HUES48 (cell line): ENCODE data around the gene SGIP1.

ENCODE experiments used
- H3K27ac ChIP-seq: one replicate; pipeline ENCODE4 v1.7.0; 2013; ENCODE audit warnings: low read depth, low read length, inconsistent platforms
- H3K27me3 ChIP-seq: 2 replicates; pipeline ENCODE4 v1.6.1; 2013; ENCODE audit warnings: mild to moderate bottlenecking, low read length; ENCODE audit not compliant: control insufficient read depth, insufficient read depth
- H3K36me3 ChIP-seq: 2 replicates; pipeline ENCODE4 v1.6.1; 2013; ENCODE audit warnings: low read length; ENCODE audit not compliant: control insufficient read depth, insufficient read depth
- H3K4me1 ChIP-seq: 2 replicates; pipeline ENCODE4 v1.6.1; 2013; ENCODE audit warnings: mild to moderate bottlenecking, low read length; ENCODE audit not compliant: control insufficient read depth, insufficient read depth
- H3K4me3 ChIP-seq: 2 replicates; pipeline ENCODE4 v1.5.1; 2013; ENCODE audit warnings: mild to moderate bottlenecking, low read depth, low read length
- H3K9ac ChIP-seq: 2 replicates; pipeline ENCODE4 v1.6.1; 2013; ENCODE audit warnings: mild to moderate bottlenecking, low read depth, low read length, moderate library complexity
- H3K9me3 ChIP-seq: 2 replicates; pipeline ENCODE4 v1.6.1; 2013; ENCODE audit warnings: low read length; ENCODE audit not compliant: control insufficient read depth, insufficient read depth

Gene SGIP1

DNA sequence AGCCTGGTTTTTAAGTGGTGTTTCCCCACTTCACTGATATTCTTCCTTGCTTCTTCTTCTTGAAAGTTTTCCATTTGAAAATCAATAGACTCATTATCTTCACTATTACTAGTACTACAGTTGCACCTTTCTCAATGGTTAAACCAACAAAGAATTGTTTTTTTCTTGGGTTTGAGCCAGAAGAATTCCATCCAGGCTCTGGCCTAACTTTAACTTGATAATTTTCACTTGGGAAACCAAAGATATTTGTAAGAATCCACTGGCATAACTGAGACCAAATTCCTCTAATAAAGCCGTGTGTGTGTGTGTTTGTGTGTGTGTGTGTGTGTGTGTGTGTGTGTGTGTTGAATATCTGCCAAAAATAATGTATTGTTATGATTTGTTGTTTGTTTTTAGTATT lies 103.2 kb downstream of the SGIP1 start:
- H3K4me3 ChIP-seq = no peak overlapping the region
- no peak overlapping the region for H3K27ac ChIP-seq
- H3K9ac ChIP-seq = no peak overlapping the region
- H3K27me3 ChIP-seq = no peaks in the 10 kb centered on the region
- H3K9me3 ChIP-seq = no peaks in the 10 kb centered on the region
- peaks cover 9% of the 10 kb centered on the region for H3K4me1 ChIP-seq
- H3K36me3 ChIP-seq = no peaks in the 10 kb centered on the region

DNA sequence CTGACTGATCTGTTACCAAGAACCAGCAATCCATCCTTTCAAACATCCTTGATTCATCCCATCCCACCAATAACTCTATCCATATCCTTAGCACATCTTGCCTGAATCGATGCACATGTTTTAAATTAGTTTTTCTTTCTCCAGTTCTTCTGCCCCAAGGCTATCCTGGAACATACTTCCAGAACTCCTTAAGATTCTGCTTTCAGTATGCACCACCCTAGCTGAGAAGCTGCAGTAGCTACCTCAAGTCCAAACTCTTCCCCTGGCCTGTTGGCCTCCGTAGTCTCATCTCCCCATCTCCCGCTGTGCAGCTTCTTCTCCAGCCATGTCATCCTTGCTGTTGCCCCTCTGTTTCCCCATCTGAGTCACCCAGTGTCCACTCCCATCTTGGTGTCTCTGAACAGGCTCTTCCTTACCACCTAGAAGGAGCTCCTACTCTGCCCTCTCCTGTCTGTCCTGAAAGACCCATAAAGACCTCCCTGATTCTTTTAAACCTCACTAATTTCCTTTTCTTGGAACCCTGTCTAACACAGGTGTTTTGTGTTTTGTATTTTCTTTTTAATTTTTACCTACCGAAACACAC lies 108.0 kb downstream of the SGIP1 start:
- H3K36me3 ChIP-seq = no peaks in the 10 kb centered on the region
- H3K4me3 ChIP-seq = no peak overlapping the region
- peaks cover 12% of the 10 kb centered on the region for H3K4me1 ChIP-seq
- no peak overlapping the region for H3K9ac ChIP-seq
- H3K9me3 ChIP-seq = no peaks in the 10 kb centered on the region
- H3K27me3 ChIP-seq = no peaks in the 10 kb centered on the region
- no peak overlapping the region for H3K27ac ChIP-seq

DNA sequence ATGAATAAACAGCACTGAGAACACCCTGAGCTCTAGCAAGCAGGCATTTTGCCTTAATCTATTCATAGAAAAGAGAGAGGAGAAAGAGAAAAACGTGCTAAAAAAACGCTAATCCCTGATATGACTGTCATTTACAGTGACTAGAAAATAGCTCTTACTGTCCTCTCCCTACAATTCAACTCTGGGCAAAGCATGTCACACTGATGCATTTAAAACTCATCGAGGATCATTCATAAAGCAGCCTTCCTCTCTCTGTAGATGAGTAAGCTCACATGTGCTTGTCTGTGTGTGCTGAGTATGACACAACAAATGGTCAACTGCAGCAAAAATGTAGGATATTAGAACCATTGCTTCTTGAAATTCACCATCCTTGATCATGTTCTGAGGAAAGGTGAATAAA lies 109.0 kb downstream of the SGIP1 start:
- H3K27me3 ChIP-seq = no peaks in the 10 kb centered on the region
- peaks cover 7% of the 10 kb centered on the region; the same call in 1 of the 2 replicates for H3K4me1 ChIP-seq
- H3K9ac ChIP-seq = no peak overlapping the region
- no peaks in the 10 kb centered on the region for H3K36me3 ChIP-seq
- H3K9me3 ChIP-seq = no peaks in the 10 kb centered on the region
- no peak overlapping the region for H3K4me3 ChIP-seq
- H3K27ac ChIP-seq = no peak overlapping the region

DNA sequence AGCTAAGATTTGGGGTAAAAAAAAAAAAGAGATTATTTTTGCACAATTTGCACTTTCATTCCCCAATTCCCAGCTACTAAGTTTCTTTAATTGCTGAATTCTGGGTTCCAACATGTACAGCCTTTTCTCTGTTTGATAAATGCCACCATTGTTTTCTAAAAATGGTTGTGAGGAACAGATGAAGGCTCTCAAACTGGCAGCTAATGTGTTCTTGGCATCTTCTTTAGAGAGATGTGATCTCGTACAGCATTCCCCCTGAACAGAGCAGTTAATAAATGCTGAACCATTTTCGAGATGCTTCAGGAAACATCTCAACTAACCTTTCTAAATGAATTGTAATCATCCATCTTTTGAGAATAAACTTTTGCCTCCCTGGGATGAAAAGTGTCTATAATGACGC lies 110.4 kb downstream of the SGIP1 start:
- no peaks in the 10 kb centered on the region for H3K36me3 ChIP-seq
- peaks cover 7% of the 10 kb centered on the region; the same call in 1 of the 2 replicates for H3K4me1 ChIP-seq

DNA sequence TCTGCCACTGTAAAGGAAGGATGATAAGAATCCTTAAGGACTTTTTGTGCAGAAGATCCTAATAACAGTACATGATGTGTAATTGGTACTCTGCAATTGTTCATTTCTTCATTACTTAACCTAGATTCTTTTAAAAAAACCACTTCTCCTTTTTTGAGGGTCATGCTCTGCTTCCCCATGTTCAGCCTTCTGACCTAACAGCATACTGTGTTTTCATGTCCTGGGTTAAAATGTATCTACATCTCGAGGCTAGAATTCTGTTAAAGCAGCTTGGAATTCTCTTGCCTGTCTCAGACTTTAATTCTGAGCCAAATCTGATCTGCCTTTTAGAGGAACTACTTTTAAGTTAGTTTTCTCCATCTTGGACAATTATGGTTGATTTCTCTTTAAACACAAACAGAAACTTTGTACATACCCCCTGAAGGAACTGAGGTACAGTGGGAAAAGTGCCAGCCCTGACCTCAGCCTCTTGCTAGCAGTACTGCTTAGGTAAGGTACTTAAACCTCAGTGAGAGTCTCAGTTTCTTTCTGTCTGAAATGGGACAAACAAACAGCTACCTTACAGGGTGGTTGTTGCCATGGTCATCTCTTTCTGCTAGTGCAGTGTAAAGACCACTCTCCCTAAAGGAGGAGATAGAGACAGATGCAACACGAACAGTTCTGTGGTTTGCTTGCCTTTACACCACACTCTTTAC lies 115.1 kb downstream of the SGIP1 start:
- no peak overlapping the region for H3K4me3 ChIP-seq
- H3K36me3 ChIP-seq = no peaks in the 10 kb centered on the region
- H3K27ac ChIP-seq = no peak overlapping the region

More for the DNA sequence above, 110.4 kb downstream of the SGIP1 start:
- Histone ChIP-seq H3K9me3 (no peaks in the 10 kb centered on the region), H3K9ac (no peak overlapping the region), H3K27ac (no peak overlapping the region), H3K4me3 (no peak overlapping the region), H3K27me3 (no peaks in the 10 kb centered on the region)

DNA sequence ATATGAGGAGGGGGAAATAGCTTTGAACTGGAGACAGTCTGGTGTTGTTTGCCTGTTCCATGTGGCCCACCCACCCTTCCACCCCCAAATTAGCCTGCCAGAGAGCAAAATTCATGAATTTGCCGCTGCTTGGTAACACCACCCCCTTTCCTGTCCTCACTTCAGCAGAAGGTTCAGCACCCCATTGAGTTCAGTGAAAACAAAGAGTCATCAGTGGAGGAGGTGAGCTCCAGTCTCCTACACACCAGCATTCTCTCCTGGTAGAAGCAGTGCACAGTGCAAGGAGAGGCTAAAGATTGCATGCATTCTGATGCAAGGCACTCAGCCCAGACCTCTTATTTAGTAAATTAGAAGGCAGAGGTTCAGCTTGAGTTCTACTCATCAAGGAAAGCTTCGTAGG lies 118.6 kb downstream of the SGIP1 start:
- Histone ChIP-seq H3K27me3 (no peaks in the 10 kb centered on the region), H3K4me1 (peaks cover 10% of the 10 kb centered on the region), H3K27ac (no peak overlapping the region), H3K9me3 (no peaks in the 10 kb centered on the region), H3K36me3 (no peaks in the 10 kb centered on the region), H3K4me3 (no peak overlapping the region), H3K9ac (no peak overlapping the region)

More for the DNA sequence above, 115.1 kb downstream of the SGIP1 start:
- no peaks in the 10 kb centered on the region for H3K27me3 ChIP-seq
- H3K9ac ChIP-seq = no peak overlapping the region
- peaks cover 10% of the 10 kb centered on the region for H3K4me1 ChIP-seq
- H3K9me3 ChIP-seq = no peaks in the 10 kb centered on the region

DNA sequence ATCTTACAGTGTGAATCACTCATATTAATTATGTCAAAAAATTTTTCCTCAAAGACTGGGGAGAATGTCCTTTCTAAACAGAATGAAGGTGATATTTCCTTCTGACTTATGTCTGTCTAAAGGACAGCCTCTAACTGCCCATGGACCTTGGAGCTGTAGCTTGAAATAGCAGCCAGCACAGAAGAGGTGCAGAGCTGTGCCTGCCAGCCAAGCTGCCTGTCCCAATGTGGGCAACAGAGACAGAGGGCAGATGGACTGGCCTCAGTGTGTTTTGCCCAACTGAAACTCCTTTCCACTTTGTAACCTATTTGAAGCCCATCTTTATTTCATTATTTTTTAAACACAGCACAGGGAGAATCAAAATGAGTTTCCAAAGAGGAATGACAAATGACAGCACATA lies 120.7 kb downstream of the SGIP1 start:
- no peaks in the 10 kb centered on the region for H3K27me3 ChIP-seq
- peaks cover 10% of the 10 kb centered on the region for H3K4me1 ChIP-seq
- no peak overlapping the region for H3K9ac ChIP-seq
- no peak overlapping the region for H3K4me3 ChIP-seq
- no peaks in the 10 kb centered on the region for H3K9me3 ChIP-seq
- no peaks in the 10 kb centered on the region for H3K36me3 ChIP-seq
- H3K27ac ChIP-seq = no peak overlapping the region

DNA sequence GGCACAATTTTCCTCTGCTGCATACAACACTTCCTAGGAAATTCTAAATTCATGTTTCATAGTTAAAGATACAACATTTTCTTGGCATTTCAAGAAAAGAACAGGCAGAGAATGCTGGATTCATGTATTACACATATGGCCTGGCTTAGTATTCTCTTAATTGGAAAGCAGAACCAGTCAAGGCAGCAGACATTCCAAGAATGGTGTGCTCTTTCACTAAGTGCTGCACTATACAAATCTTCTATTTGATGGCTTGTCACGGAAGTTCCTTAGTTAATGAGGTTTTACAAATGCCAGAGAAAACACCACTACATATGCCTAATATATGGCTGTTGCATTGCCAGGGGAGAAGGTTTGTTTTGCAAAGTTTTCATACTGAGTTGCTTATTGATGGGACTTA lies 137.5 kb downstream of the SGIP1 start:
- H3K27me3 ChIP-seq = no peaks in the 10 kb centered on the region
- no peak overlapping the region for H3K9ac ChIP-seq
- H3K27ac ChIP-seq = no peak overlapping the region
- no peaks in the 10 kb centered on the region for H3K4me1 ChIP-seq
- no peak overlapping the region for H3K4me3 ChIP-seq
- no peaks in the 10 kb centered on the region for H3K9me3 ChIP-seq
- no peaks in the 10 kb centered on the region for H3K36me3 ChIP-seq

DNA sequence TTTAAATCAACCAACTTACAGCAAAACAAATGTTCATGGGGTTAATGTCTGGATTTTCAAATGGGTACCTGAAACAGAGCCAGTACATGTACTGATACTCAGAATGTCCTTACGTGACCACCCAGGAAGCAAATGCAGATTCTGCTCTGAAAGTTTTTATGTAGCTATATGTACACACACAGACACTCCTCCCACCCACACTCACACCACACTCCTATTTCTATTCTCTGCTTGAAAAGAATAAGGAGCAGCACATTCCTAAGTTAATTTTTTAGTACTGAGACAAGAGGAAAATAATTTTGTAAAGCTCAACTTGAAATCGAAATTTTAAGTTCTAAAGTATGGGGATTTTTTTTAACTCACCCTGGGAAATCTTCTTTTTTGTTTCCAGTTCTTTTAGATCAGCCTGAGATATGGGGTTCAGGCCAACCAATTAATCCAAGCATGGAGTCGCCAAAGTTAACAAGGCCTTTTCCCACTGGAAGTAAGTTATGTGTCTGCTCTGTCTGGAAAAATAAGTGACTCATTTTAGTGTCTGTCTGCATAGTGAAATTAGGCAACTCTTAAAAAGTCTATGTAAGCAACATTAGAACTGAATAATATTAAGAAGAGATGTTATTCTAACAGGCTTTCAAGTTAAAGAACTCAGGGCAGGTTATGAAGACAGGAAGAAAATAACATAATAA lies 142.8 kb downstream of the SGIP1 start:
- Histone ChIP-seq H3K9me3 (no peaks in the 10 kb centered on the region), H3K4me1 (no peaks in the 10 kb centered on the region), H3K4me3 (no peak overlapping the region), H3K9ac (no peak overlapping the region), H3K27me3 (no peaks in the 10 kb centered on the region), H3K36me3 (no peaks in the 10 kb centered on the region), H3K27ac (no peak overlapping the region)

DNA sequence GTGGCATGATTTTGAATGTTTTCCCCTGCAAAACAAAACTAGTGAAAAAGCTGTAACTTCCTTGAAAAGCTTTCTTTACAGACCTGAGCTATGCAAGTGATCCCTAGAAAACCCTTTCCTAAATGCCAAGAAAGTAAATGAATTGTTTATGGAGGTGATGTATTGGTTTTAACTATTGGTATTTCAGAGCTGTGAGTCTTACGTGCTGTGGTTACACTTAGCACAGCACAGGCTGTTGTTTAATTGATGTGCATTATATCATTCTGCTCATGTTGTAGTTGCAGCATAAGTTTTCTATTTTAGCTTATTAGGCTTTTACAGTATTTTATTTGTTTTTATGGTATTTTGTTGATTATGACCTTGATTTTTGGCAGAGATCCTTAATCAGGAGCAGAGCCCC lies 144.2 kb downstream of the SGIP1 start:
- H3K27ac ChIP-seq = no peak overlapping the region
- no peaks in the 10 kb centered on the region for H3K9me3 ChIP-seq
- H3K9ac ChIP-seq = no peak overlapping the region
- H3K4me1 ChIP-seq = no peaks in the 10 kb centered on the region
- no peaks in the 10 kb centered on the region for H3K36me3 ChIP-seq
- no peak overlapping the region for H3K4me3 ChIP-seq
- no peaks in the 10 kb centered on the region for H3K27me3 ChIP-seq

DNA sequence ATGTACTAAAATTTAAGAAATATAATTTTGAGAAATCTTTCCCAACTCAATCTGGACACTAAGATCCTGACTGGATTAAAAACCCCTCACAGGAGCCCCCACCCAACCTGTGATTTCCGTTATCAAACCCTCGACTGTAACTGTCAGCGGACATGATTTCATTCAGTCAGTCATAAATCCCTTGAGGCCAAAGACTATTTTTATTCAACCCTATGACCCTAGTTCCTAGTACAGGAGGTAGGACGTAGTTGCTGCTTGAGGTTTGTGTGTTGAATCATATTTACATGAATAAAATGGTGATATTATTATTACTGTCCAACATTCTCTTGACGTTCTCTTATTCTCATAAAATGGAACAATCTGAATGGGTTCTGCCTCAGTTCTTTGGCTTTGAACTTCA lies 145.2 kb downstream of the SGIP1 start:
- Histone ChIP-seq H3K36me3 (no peaks in the 10 kb centered on the region), H3K27ac (no peak overlapping the region), H3K9ac (no peak overlapping the region), H3K4me3 (no peak overlapping the region), H3K27me3 (no peaks in the 10 kb centered on the region), H3K4me1 (no peaks in the 10 kb centered on the region), H3K9me3 (no peaks in the 10 kb centered on the region)
